ENCODE results near the gene TXNIP. TPM values are rescaled to one million over a fixed set of nuclear protein-coding genes. Genes with fewer than 3 reads are reported as not detected.

The TXNIP gene
- polyA plus RNA-seq, 1 donor (not counting 4 experiments of a cell fraction or from before 2014, with no cell fraction given): 159 TPM

GRCh38 chr1:146010126-146010738 is 13.9 kb upstream of the TXNIP start:
- Histone ChIP-seq H3K79me2 (ENCODE audit: control insufficient read depth, insufficient read depth, low read length) (no peaks in the 10 kb centered on the region), H3K4me2 (ENCODE audit: control insufficient read depth, extremely low read depth, insufficient read depth, low read depth, low read length) (no peak overlapping the region), H3K9me3 (ENCODE audit: control insufficient read depth, low read depth, low read length) (no peaks in the 10 kb centered on the region), H3K27me3 (ENCODE audit: control insufficient read depth, extremely low read depth, insufficient read depth, low read length) (no peaks in the 10 kb centered on the region), H3K4me1 (ENCODE audit: control insufficient read depth, extremely low read depth, insufficient read depth, low read length) (peaks cover 6% of the 10 kb centered on the region), H3K36me3 (ENCODE audit: control insufficient read depth in 2 of 2, extremely low read depth in 1 of 2, insufficient read depth in 2 of 2, low read length in 2 of 2) (no peaks in the 10 kb centered on the region), H3K4me3 (ENCODE audit: control insufficient read depth in 2 of 3, extremely low read depth in 1 of 3, insufficient read depth in 2 of 3, low read depth in 1 of 3, low read length in 3 of 3) (no peak overlapping the region), H2AFZ (ENCODE audit: control insufficient read depth, low read length) (no peak overlapping the region), H4K20me1 (ENCODE audit: control insufficient read depth, extremely low read depth, insufficient read depth, low read length) (no peaks in the 10 kb centered on the region), H3K9me1 (ENCODE audit: control insufficient read depth, extremely low read depth, insufficient read depth, low read length) (no peaks in the 10 kb centered on the region), H3K27ac (ENCODE audit: control insufficient read depth, insufficient read depth, low read length) (no peak overlapping the region), H3K9ac (ENCODE audit: control insufficient read depth, extremely low read depth, insufficient read depth, low read length) (no peak overlapping the region)
- no peak for FAIRE-seq
- dilution Hi-C loops (cut with MboI; ENCODE audit: extremely low pct_ligation_motif_present, low sequenced_read_pairs): no loop called here
- TF ChIP-seq CTCF (optimal IDR thresholded peaks at IDR 0.05 in 1 of 3, IDR thresholded peaks at IDR 0.05 in 1 of 3, conservative IDR thresholded peaks at IDR 0.05 in 1 of 3; ENCODE audit: extremely low read depth in 1 of 3, insufficient read depth in 2 of 3, low read length in 3 of 3) (no peak), EZH2 (IDR thresholded peaks at IDR 0.05; ENCODE audit: low read length) (no peak)
- no peak for DNase-seq (ENCODE audit: low read depth, low spot score)

- Histone ChIP-seq H3K9ac (ENCODE audit: control insufficient read depth, extremely low read depth, insufficient read depth, low read length) (no peak overlapping the region), H3K79me2 (ENCODE audit: control insufficient read depth, insufficient read depth, low read length) (no peaks in the 10 kb centered on the region), H3K36me3 (ENCODE audit: control insufficient read depth in 2 of 2, extremely low read depth in 1 of 2, insufficient read depth in 2 of 2, low read length in 2 of 2) (no peaks in the 10 kb centered on the region), H3K27ac (ENCODE audit: control insufficient read depth, insufficient read depth, low read length) (no peak overlapping the region), H2AFZ (ENCODE audit: control insufficient read depth, low read length) (no peak overlapping the region), H3K4me1 (ENCODE audit: control insufficient read depth, extremely low read depth, insufficient read depth, low read length) (peaks cover 3% of the 10 kb centered on the region), H3K27me3 (ENCODE audit: control insufficient read depth, extremely low read depth, insufficient read depth, low read length) (no peaks in the 10 kb centered on the region), H3K4me2 (ENCODE audit: control insufficient read depth, extremely low read depth, insufficient read depth, low read depth, low read length) (peak overlapping the region; percentile 61), H4K20me1 (ENCODE audit: control insufficient read depth, extremely low read depth, insufficient read depth, low read length) (no peaks in the 10 kb centered on the region), H3K9me1 (ENCODE audit: control insufficient read depth, extremely low read depth, insufficient read depth, low read length) (no peaks in the 10 kb centered on the region), H3K9me3 (ENCODE audit: control insufficient read depth, low read depth, low read length) (no peaks in the 10 kb centered on the region), H3K4me3 (ENCODE audit: control insufficient read depth in 2 of 3, extremely low read depth in 1 of 3, insufficient read depth in 2 of 3, low read depth in 1 of 3, low read length in 3 of 3) (no peak overlapping the region)
- no peak for TF ChIP-seq CTCF (optimal IDR thresholded peaks at IDR 0.05 in 1 of 3, IDR thresholded peaks at IDR 0.05 in 1 of 3, conservative IDR thresholded peaks at IDR 0.05 in 1 of 3; ENCODE audit: extremely low read depth in 1 of 3, insufficient read depth in 2 of 3, low read length in 3 of 3)
- TF ChIP-seq EZH2 (IDR thresholded peaks at IDR 0.05; ENCODE audit: low read length): no peak
- FAIRE-seq (no peak), DNase-seq (ENCODE audit: low read depth, low spot score) (no peak)
- dilution Hi-C loops (cut with MboI; ENCODE audit: extremely low pct_ligation_motif_present, low sequenced_read_pairs): no loop called here
These were observed 11.2 kb upstream of the TXNIP start for GRCh38 chr1:146007489-146008133.

Data from keratinocyte (primary cell).